CD4-positive, alpha-beta T cell treated with Interleukin-15 for 4 hours (primary cell): ENCODE results near the gene TRMT112.

Experiments
- DNase-seq: peaks from one replicate; pipeline ENCODE4 v3.0.0-alpha.2; 2020; ENCODE audit warnings: low spot score

TRMT112 gene

DNA sequence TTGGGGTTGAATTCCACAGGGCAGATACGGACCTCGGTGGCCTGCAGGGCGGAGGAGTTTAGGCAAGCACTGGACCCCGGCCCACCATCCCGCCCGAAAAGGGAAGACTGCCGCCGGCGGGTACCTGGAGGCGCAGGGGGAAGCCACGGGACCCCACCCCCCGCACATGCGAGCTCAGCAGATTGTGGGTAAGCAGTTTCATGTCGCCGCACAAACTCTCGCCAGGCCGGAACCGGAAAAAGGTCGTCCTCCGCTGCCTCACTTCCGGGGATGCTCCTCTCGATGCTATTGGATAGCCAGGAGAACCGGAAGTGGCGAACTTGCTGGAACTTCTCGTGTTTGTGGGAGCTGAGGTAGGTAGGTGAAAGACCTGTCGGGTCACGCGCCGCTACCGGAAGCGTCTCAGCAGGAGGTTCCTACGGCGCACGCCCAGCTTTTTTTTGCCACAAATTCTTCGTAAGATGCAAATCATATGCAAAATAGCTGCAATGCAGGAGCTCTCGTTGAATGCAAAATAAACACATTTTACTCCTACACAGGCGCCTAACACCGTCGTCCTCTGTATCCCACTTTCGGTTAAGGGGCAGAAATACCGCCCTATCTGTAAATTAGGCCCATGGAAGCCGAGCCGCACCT is at the start of gene TRMT112:
TRMT112 (minus strand) TSS at position 235 of the 636 bp plus-strand sequence; CDS start at position 202, 33 bp downstream.
- DNase-seq = peak; percentile 98

DNA sequence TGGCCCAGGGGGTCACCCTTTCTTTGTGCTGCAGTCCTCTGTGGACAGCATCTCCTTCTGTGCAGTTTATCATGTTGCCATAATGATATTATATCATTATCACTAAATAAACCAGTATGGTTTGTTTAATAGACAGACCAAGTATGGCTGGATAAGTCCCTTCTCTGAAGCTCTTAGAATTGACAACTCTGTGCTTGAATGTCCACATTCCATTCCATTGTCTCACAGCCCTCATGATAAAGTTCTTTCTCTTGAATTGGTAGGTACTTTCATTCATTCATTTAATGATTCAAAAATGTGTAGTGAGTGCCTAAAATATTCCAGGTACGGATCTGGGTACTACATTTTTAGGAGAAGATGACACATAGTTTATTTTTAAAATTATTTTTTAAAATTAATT is 49.4 kb upstream of the TRMT112 start:
- no peak for DNase-seq

DNA sequence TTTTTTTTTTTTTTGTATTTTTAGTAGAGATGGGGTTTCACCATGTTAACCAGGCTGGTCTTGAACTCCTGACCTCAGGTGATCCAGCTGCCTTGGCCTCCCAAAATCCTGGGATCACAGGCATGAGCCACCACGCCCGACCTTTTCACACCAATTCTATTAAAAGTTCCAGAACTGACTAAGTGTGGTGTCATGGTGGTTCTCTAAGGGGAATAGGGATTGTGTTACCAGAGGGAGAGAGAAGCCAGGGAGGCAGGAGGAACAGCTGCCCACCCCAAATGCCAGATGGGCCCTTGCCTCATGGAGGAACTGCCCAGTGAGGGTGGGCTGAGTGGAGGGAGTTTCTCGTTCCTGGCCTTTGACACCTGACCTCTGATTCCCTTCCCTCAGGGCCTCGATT is 47.6 kb upstream of the TRMT112 start:
- no peak for DNase-seq

DNA sequence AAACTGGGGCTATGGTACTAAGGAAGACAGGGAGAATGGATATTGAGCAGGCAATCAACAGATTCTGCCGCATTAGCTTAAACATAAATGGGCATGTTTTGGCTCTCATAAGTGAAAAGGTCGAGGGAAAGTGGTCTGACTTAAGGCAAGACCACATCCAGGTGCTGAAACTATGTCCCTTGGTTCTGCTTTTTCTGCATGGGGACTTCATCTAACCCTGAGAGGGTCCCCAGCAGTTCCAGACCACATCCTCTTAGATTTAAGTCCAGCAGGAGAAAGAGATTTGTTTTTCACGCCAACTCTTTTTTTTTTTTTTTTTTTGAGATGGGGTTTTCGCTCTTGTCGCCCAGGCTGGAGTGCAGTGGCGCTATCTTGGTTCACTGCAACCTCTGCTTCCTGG is 47.1 kb upstream of the TRMT112 start:
- DNase-seq = no peak

DNA sequence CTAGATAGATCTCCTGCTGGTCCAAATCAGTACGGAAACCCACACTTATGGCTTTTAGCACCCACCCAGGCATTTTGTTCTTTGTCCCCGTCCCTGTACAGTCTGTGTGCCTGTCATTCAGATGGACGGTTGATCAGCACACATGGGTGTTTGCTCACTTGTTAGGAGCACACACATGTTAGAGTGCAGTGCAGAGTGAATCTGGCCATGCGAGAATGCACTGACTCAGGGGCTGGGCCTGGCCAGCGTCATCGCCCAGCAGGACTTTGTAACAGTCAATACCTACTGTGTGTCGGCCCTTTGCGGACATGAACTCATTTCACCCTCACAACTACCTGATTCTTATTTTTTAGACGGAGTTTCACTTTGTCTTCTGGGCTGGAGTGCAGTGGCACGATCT is 45.0 kb upstream of the TRMT112 start:
- DNase-seq = no peak

DNA sequence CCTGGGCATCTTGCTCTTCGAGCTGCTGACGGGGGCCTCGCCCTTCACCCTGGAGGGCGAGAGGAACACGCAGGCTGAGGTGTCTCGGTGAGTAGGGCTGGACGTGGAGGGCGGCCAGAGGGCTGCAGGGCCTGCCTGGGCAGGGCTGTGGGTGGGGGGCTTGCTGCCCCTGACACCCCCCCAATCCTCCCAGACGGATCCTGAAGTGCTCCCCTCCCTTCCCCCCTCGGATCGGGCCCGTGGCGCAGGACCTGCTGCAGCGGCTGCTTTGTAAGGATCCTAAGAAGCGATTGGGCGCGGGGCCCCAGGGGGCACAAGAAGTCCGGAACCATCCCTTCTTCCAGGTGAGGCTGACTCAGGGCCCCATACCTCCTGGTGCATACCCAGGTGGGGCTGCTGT is 44.3 kb upstream of the TRMT112 start:
- no peak for DNase-seq

DNA sequence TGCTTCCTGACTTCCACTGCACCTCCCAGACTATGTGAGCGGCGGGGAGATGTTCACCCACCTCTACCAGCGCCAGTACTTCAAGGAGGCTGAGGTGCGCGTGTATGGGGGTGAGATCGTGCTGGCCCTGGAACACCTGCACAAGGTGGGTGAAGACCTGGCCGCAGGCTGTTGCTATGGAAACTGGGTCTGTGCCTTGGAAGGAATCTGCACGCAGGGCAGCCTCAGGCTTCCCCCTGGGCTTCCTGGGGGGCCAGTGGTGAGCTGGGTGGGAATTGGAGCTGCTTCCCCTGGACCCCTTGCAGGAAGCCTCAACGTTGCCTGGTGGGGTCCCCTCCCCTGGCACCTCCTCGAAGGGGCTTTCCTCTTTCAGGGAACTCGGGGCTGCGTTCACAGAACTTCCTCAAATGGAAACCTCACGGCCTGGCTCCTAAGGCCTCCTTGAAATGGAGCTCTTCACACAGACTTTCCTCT is 43.1 kb upstream of the TRMT112 start:
- DNase-seq = no peak

DNA sequence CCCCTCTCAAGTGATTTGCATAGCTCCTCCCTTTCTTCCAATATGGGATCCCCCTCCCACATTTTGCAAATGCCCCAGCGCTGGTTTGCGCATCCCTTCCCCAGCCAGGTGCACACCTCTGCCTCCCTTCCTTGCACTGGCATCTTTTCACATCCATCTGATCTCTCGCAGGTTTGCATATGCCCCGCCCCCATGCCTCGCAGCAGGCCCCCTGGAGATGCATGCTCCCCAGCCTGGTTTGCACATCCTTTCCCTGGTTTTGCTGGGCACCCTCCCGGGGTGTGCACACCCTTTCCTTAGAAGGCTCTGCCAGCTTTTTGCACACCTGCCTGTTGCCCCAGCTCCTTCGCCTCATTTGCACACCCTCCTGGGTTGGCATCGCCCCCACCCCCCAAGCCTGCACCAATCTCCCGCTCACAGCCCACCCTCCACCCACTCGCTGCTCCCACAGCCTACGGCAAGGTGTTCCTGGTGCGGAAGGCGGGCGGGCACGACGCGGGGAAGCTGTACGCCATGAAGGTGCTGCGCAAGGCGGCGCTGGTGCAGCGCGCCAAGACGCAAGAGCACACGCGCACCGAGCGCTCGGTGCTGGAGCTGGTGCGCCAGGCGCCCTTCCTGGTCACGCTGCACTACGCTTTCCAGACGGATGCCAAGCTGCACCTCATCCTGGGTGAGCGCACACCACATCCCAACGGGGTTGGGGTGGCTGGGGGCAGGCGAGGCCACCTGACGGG is 42.5 kb upstream of the TRMT112 start:
- DNase-seq = no peak

DNA sequence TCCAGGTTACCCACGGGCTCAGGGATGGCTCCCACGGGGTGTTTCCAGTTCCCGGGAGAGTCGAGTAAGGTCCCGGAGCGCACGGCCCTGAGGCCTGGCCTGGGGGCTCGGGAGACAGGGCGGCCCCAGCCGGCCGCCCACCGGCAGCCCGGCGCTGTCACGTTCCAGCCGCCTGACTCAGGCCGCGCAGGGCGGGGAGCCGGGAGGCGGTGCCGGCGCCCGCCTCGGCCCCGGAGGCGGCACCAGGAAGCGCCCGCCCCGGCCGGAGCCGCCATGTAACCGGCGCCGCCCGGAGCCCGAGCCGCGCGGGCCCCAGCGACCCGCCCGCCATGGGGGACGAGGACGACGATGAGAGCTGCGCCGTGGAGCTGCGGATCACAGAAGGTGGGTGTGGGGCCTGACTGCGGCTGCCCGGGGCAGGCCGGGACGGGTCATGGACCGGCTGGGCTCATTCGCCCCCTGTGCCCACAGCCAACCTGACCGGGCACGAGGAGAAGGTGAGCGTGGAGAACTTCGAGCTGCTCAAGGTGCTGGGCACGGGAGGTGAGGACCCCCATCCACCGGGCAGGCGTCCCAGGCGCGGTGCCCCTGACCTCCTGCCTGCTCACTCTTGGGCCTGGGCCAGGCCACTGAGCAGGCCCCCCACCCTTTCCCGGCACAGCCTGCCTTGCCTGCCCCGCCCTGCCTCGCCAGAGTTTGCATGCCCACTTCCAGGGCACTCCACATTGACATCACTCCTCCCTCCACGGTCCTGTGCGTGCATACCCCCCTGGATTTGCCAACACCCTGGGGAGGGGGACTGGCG is 41.8 kb upstream of the TRMT112 start, which contains the start of gene RPS6KA4:
RPS6KA4 (plus strand) TSS at position 256 of the 805 bp plus-strand sequence; CDS start at position 330, 74 bp downstream.
- DNase-seq = peak; percentile 45

DNA sequence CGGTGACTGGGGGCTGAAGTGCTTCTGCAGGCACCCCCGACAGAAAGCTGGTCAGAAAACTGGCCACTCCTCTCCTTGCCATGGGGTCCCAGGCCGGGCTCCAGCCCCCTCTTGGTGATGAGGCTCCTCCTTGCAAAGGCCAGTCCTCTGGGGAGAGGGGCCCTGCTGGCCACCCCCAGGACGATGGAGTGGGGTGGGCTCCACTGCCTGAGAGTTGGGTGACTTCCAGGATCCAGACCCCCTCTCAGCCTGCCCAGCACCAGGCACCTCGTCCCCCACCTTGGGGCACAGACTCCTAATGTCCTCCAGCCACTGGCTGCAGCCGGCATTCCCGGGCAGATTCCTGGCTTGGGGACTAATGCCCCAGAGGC is 41.2 kb upstream of the TRMT112 start:
- DNase-seq = no peak

DNA sequence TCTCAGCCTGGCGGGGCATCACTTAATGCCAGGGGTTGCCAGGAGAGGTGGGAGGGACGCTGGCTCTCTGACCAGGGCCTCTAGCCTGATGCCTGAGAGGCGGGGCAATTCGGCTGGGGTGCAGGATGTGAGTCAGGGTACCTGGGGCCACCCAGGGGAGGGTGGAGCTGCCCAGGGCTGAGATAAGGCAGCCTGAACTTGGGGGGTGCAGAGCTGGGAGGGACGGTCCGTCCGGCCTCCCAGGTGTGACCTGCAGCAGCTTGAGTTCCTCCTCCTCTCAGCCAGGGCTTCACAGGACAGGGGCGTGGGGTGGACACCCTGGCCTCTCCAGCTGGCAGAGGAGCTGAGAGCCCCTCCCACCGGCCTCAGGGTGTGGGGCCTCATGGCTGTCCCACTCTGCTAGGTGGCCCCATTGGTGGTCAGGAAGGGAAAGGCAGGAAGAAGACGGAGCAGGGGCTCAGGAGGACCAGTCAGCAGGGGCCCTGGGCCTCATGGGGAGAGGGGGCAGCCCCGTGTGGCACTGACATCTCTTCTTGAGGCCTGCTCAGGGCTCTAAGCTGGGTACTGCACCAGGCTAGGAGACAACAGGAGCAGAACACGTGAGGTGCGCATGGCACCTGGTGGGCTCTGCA is 40.7 kb upstream of the TRMT112 start:
- DNase-seq = peak; percentile 56

DNA sequence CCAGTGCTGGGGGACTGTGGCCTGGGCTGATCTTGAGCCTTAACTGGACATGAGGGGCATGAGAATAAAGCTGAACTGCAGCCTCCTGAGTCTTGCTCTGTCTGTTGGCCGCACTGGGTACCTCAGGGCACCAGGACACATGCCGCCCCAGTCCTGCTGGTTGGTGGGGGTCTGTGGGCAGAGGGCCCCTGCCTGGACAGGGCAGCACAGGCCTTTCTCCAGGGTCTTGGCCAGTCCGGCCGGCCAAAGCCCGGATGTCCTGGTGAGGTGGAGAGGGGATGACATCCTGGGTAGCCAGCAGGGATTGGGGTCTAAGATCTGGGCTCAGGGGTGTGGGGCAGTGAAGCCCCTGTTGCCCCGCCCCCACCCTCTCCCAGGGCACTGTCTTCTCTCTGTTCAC is 40.1 kb upstream of the TRMT112 start:
- DNase-seq = no peak

DNA sequence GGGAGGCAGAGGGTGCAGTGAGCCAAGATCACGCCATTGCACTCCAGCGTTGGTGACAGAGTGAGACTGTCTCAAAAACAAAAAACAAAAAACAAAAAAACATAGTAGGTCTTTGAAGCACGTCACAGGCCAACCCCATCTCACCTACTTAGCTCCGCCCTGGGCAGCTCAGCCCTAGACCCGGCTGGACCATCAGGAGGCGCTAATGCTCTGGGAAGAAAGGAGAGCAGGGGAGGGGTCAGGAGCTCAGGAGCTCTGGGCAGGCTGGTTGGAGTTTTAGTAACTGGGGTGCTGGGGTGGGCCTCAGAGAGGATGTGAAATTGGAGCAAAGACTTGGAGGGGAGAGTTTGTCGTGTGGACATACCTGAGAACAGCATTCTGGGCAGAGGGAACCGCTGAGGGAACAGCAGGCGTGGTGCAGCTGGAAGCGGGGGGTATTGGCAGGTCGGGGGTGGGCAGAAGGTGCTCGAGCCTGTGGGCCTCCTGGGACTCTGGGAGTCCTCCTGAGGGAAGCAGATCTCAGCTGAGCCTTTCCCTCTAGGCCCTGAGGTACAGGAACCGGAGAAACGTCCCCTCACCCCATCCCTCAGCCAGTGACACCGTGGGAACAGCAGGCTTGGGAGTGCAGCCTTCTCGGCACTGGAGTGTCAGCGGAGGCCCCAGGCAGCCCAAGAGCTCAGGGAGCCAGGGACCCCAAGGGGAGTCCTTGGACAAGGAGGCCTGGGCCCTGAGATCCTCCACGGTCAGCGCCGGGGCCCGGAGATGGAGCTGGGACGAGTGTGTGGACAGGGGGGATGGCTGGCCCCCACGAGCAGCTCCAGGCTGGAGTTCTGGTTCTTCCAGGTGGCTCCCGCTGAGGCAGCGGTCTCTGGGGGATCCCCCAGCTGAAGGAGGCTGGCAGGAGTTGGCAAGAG is 39.4 kb upstream of the TRMT112 start:
- DNase-seq = no peak

DNA sequence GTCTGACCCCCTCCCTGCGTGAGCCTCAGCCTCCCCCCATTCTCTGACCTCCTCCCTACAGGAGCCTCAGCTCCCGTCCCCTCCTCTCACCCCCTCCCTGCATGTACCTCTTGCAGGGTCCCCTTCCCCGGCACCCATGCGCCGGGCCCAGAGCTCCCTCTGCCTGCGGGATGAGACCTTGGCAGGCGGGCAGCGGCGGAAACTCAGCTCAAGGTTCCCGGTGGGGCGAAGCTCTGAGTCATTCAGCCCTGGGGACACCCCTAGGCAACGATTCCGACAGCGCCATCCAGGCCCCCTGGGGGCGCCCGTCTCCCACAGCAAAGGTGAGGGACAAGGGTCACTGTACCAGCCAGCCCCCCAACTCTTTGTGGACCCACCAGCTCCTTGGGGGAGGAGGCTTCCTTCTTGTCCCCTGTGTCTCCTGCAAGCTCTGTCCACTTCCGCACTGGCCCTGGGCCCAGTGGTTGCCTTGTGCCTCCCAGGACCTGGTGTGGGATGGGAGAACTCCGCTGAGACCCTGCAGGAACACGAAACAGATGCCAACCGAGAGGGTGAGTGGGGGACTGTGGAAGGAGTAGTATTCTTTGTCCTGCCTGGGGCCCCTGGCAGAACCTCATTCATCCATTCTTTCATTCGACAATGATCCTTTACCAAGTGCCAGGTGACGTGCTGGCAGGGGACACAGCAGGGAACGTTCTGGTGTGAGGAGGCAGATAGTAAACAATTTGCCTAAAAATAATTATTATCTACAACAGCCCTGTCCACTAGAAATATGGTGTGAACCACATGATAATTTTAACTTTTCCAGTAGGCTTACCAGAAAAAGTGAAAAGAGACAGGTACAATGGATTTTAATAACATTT is 38.0 kb upstream of the TRMT112 start:
- no peak for DNase-seq

DNA sequence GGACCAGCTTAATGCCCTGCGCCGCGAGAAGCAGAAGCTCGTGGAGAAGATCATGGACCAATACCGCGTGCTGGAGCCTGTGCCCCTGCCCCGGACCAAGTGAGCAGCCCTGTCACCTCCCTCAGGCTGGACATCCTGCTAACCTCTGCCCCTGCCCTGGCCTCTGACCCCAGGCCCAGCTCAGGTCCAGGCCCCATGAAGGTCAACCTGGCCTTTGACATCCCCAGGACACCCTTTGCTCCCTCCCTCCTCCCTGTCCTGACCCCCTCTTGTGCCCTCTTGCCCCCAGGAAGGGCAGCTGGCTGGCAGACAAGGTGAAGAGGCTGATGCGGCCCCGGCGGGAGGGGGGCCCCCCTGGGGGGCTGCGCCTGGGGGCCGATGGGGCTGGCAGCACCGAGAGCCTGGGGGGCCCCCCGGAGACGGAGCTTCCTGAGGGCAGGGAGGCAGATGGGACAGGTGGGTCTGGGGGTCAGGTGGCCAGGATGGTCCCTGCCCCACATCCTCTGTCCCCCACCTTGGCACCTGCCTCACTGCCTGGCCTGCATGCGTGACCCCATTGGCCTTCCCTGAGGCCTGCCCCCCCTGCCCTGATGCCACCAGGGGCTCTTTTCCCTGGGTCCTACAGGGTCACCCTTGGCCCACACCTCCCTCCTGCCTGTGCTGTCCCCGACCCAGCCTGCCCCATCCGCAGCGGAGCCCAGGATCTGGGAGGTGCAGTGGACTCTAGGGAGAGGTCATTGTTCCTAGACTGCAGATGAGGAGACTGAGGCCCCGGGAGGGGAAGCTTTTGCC is 36.6 kb upstream of the TRMT112 start:
- no peak for DNase-seq

DNA sequence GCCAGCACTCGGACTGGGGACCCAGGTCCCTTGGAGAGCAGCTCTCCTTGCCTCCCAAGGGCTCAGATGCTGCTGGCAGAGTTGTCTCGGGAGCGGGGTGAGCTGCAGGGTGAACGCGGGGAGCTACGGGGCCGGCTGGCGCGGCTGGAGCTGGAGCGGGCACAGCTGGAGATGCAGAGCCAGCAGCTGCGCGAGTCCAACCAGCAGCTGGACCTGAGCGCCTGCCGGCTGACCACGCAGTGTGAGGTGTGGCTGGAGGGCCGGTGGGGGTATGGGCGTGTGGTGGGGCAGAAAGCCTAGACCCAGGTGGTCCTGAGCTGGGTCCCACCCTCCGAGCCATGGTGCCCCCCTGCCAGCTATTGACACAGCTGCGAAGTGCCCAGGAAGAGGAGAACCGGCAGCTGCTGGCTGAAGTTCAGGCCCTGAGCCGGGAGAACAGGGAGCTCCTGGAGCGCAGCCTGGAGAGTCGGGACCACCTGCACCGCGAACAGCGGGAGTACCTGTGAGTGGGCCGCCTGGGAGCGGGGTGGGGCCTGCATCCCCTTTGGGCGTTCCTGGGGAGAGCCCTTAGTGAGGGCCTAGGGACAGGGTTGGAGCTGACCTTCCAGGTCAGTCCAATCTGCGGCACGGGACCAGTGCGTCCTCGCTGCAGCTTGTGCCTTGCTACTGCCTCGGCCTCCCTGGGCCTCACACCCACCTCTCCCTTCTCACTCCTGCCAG is 35.8 kb upstream of the TRMT112 start:
- DNase-seq = no peak

DNA sequence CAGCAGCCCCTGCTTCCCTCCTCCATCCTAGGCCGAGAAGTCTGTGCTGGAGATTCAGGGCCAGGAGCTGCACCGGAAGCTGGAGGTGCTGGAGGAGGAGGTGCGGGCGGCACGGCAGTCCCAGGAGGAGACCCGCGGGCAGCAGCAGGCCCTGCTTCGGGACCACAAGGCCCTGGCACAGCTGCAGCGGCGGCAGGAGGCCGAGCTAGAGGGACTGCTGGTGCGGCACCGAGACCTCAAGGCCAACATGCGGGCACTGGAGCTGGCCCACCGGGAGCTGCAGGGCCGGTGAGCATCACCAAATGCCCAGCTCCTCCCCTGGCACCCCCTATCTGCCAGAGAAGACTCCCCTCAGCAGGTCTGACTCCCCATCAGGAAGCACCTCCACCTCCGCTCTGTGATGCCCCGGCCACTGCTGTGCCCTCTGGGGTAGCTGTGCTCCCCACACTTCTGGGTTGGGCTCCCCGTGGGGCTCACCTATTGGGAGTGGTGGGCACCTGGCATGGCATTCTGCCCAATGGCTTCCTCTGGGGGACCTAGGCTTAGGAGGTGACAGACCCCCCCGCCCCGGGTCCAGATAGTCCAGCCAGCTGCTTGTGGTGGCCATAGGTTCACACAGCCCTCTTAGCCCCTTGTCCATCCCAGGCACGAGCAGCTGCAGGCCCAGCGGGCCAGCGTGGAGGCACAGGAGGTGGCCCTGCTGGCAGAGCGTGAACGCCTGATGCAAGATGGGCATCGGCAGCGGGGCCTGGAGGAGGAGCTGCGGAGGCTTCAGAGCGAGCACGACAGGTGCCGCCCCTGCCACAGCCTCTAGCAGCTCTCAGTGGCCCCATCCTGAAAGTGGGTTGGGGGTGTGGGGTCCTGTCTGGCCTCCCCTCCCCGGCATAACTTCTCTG is 35.0 kb upstream of the TRMT112 start:
- DNase-seq = no peak
